ENCODE measurements around the gene HOXC12.

GRCh38 chr12:53958128-53958527, 3.4 kb downstream of the HOXC12 start:
- TF ChIP-seq MAX (IDR thresholded peaks at IDR 0.05) (no peak), CREB1 (IDR thresholded peaks at IDR 0.05; ENCODE audit: low read depth) (no peak)
